K562 (cell line): Measurements from ENCODE around the gene APC. TPM values are rescaled to one million over a fixed set of nuclear protein-coding genes. Genes with fewer than 3 reads are reported as not detected.

Experiments
- ATAC-seq: fragments of 200-7000 bp; cut with Tn5 transposase; 3 replicates; pipeline ENCODE4 v1.9.1; 2020; ENCODE audit warnings: moderate library complexity
- BruUV-seq: library from RNA; stranded (reverse); fragments of 400-500 nt; replicated peaks from 2 replicates; lab custom pipeline; 2021; lab: Mats Ljungman, UMichigan
- CTCF ChIA-PET: fragments of 300-600 bp; formaldehyde crosslinking; extraction: SDS; loops from one replicate; lab custom pipeline; 2021; ENCODE audit warnings: low intra/inter-chr PET ratio; lab: Yijun Ruan, JAX
- POLR2A ChIA-PET: fragments of 300-600, 350-650 bp; sonication (Branson Sonifier 250); formaldehyde crosslinking; extraction: SDS; loops from one replicate; lab custom pipeline; 2021; ENCODE audit warnings: antibody characterized with exemption, inconsistent platforms; lab: Yijun Ruan, JAX
- DNase-seq, 4 experiments: peaks; one replicate each; pipeline versions ENCODE4 v3.0.0 to v3.0.0-alpha.2; 2011 to 2018; ENCODE audit warnings: low spot score in 3 of 4, mixed read lengths in 3 of 4; ENCODE audit errors: extremely low read depth in 1 of 4
- FAIRE-seq: peaks from 2 replicates; lab custom pipeline; 2011; peaks lifted over from hg19 to GRCh38; lab: Jason Lieb, UNC
- H2AFZ ChIP-seq: 2 replicates; pipeline ENCODE4 v1.6.0; 2011; ENCODE audit warnings: low read depth, low read length, control low read depth, inconsistent platforms
- H3K27ac ChIP-seq: fragments of 200-600 bp; 3 replicates; pipeline ENCODE4 v1.8.0; 2011; ENCODE audit warnings: low read depth, mild to moderate bottlenecking, control low read depth, inconsistent platforms, low read length, moderate library complexity, mixed read lengths; ENCODE audit errors: extremely low read depth
- H3K27me3 ChIP-seq, 2 experiments: fragments of 300-600 bp in 1 of 2; 2 replicates in 1 of 2; 3 replicates in 1 of 2; pipeline versions ENCODE4 v1.6.0 to v1.8.0; 2011; ENCODE audit warnings: inconsistent platforms in 2 of 2, low read length in 2 of 2, mild to moderate bottlenecking in 1 of 2, mixed read lengths in 1 of 2, moderate library complexity in 1 of 2; ENCODE audit not compliant: control insufficient read depth in 2 of 2, insufficient read depth in 2 of 2
- H3K36me3 ChIP-seq: fragments of 300-600 bp; 3 replicates; pipeline ENCODE4 v1.8.0; 2011; ENCODE audit warnings: mild to moderate bottlenecking, low read length, inconsistent platforms; ENCODE audit not compliant: control insufficient read depth, insufficient read depth
- H3K4me1 ChIP-seq, 2 experiments: fragments of 200-600 bp in 1 of 2; replicated peaks in 1 of 2; 2 replicates in 1 of 2; 3 replicates in 1 of 2; pipeline versions ENCODE4 v1.5.1 to v1.8.0; 2011; ENCODE audit warnings: inconsistent platforms in 2 of 2, low read length in 2 of 2, mild to moderate bottlenecking in 1 of 2, mixed read lengths in 1 of 2, moderate library complexity in 1 of 2; ENCODE audit not compliant: control insufficient read depth in 2 of 2, insufficient read depth in 2 of 2
- H3K4me2 ChIP-seq: 2 replicates; pipeline ENCODE4 v1.6.1; 2011; ENCODE audit warnings: low read length, control low read depth, inconsistent platforms, mixed read lengths; ENCODE audit not compliant: insufficient read depth
- H3K4me3 ChIP-seq: fragments of 200-600 bp; sonication (generic), shearing (Covaris generic); 2 replicates; pipeline ENCODE4 v1.5.1; 2016; ENCODE audit warnings: control low read depth, inconsistent platforms
- H3K79me2 ChIP-seq: fragments of 200-600 bp; 3 replicates; pipeline ENCODE4 v1.8.0; 2011; ENCODE audit warnings: low read length, inconsistent platforms; ENCODE audit not compliant: control insufficient read depth, insufficient read depth
- H3K9ac ChIP-seq, 2 experiments: 2 replicates each; pipeline versions ENCODE4 v1.6.0 to v1.6.1; 2011; ENCODE audit warnings: low read depth in 2 of 2, low read length in 2 of 2, control low read depth in 1 of 2, inconsistent platforms in 1 of 2, mild to moderate bottlenecking in 1 of 2, mixed read lengths in 1 of 2; ENCODE audit not compliant: insufficient read depth in 1 of 2
- H3K9me1 ChIP-seq: one replicate; pipeline ENCODE4 v1.6.0; 2011; ENCODE audit warnings: inconsistent platforms, mild to moderate bottlenecking, low read length, moderate library complexity; ENCODE audit not compliant: control insufficient read depth, insufficient read depth
- H3K9me3 ChIP-seq: replicated peaks from 2 replicates; pipeline ENCODE4 v1.5.1; 2011; ENCODE audit warnings: low read depth, low read length, inconsistent platforms; ENCODE audit not compliant: control insufficient read depth, insufficient read depth
- H4K20me1 ChIP-seq: replicated peaks from 2 replicates; pipeline ENCODE4 v1.6.1; 2011; ENCODE audit warnings: low read length, inconsistent platforms, mixed read lengths; ENCODE audit not compliant: control insufficient read depth, insufficient read depth
- ADNP ChIP-seq: fragments of 200-800 bp; sonication (Bioruptor generic); IDR thresholded peaks from 2 replicates; pipeline ENCODE4 v1.6.1; 2016; ENCODE audit warnings: missing genetic modification characterization, missing compliant biosample characterization
- FOXK1 ChIP-seq: sonication (generic); formaldehyde crosslinking; IDR thresholded peaks from 2 replicates; pipeline ENCODE4 v1.8.0; 2022; ENCODE audit warnings: missing genetic modification reagents, mild to moderate bottlenecking, borderline replicate concordance
- GATA2 ChIP-seq: sonication (generic); formaldehyde crosslinking; IDR thresholded peaks from 2 replicates; pipeline ENCODE4 v1.4.0; 2020; ENCODE audit warnings: mild to moderate bottlenecking, missing genetic modification reagents
- ILF3 ChIP-seq: fragments of 450-650 bp; IDR thresholded peaks from 2 replicates; pipeline ENCODE4 v1.6.1; 2018; ENCODE audit warnings: antibody characterized with exemption, mild to moderate bottlenecking, moderate library complexity, borderline replicate concordance
- MAFF ChIP-seq: IDR thresholded peaks from 2 replicates; pipeline ENCODE4 v1.6.1; 2012; ENCODE audit warnings: low read length, improper control_type of control experiment
- POLR2AphosphoS5 ChIP-seq: IDR thresholded peaks from 2 replicates; pipeline ENCODE4 v1.6.1; 2011; ENCODE audit warnings: mild to moderate bottlenecking, low read depth, low read length, moderate library complexity; ENCODE audit not compliant: control insufficient read depth, insufficient read depth
- SMC3 ChIP-seq: conservative IDR thresholded peaks from 2 replicates; pipeline ENCODE4 v1.6.1; 2011; ENCODE audit warnings: low read depth, low read length, improper control_type of control experiment; ENCODE audit not compliant: insufficient read depth
- SP2 ChIP-seq: IDR thresholded peaks from 2 replicates; pipeline ENCODE4 v1.6.1; 2011; ENCODE audit warnings: mild to moderate bottlenecking, low read depth, low read length, moderate library complexity; ENCODE audit not compliant: poor library complexity, severe bottlenecking; ENCODE audit errors: extremely low read depth
- ZNF140 ChIP-seq: fragments of 250-450 bp; sonication (Bioruptor Pico); IDR thresholded peaks from 2 replicates; pipeline ENCODE4 v1.8.0; 2021; ENCODE audit warnings: moderate library complexity, mild to moderate bottlenecking, inconsistent platforms
- ZNF232 ChIP-seq: sonication (generic); formaldehyde crosslinking; IDR thresholded peaks from 2 replicates; pipeline ENCODE4 v1.8.0; 2022; ENCODE audit warnings: mild to moderate bottlenecking, missing genetic modification reagents
- WGBS: fragments of 100-300 bp; shearing (Covaris generic); methylation state at CpG from one replicate; pipeline ENCODE4 v1.1.6; 2016; ENCODE audit warnings: low coverage, mixed read lengths; ENCODE audit not compliant: insufficient coverage; ENCODE audit errors: missing lambda C conversion rate; 5-methylcytosine and 5-hydroxymethylcytosine counted together
- in situ Hi-C: fragments of 300-500 bp; cut with MboI; formaldehyde crosslinking; loops from 4 replicates; pipeline ENCODE4 v1.15.0; 2018; ENCODE audit warnings: inconsistent platforms, mixed read lengths
- intact Hi-C: fragments of 100-400 bp; cut with micrococcal nuclease; formaldehyde crosslinking; loops from 2 replicates; pipeline ENCODE4 v1.14.2; 2022
- polyA plus RNA-seq, 8 experiments: library from polyadenylated mRNA; depleted of rRNA in 4 of 8; stranded (reverse) in 5 of 8; unstranded in 3 of 8; fragments of >200 nt; fragmentation: Nextera tagmentation in 2 of 8; fragmentation: Illumina TruSeq in 1 of 8; extraction: Ambion mirVana in 2 of 8; extraction: Trizol in 1 of 8; gene quantifications; 2 replicates each; pipeline versions ENCODE4 v1.2.1 to v1.2.3, GENCODE V29; 2011 to 2014; ENCODE audit warnings: inconsistent platforms in 1 of 8, missing spikeins in 1 of 8
- total RNA-seq, 7 experiments: library from RNA; depleted of rRNA in 6 of 7; stranded (reverse); fragments of >200 nt in 6 of 7; fragmentation: Illumina TruSeq in 2 of 7; extraction: Trizol in 2 of 7; gene quantifications; 2 replicates each; pipeline versions ENCODE4 v1.2.1 to v1.2.3, GENCODE V29; 2011 to 2021; ENCODE audit warnings: low replicate concordance in 1 of 7
- TF ChIP-seq, protein P1 (sequence below): sonication (generic); formaldehyde crosslinking; IDR thresholded peaks from 2 replicates; pipeline ENCODE4 v1.8.1; 2023; ENCODE audit warnings: mild to moderate bottlenecking, missing genetic modification reagents
- TF ChIP-seq, protein P2 (sequence below): fragments of 250-450 bp; sonication (Bioruptor Pico); IDR thresholded peaks from 2 replicates; pipeline ENCODE4 v1.5.0; 2021; ENCODE audit warnings: mild to moderate bottlenecking, borderline replicate concordance
- TF ChIP-seq, protein P3 (sequence below): sonication (generic); formaldehyde crosslinking; IDR thresholded peaks from 2 replicates; pipeline ENCODE4 v1.8.1; 2023; ENCODE audit warnings: mild to moderate bottlenecking, missing genetic modification reagents

Gene APC
- total and polyA plus RNA-seq, 9 of the 15 experiments (the other 6 are each of a cell fraction or from before 2014, with no cell fraction given) = 5.7 to 29.5 (median 15.4) TPM

DNA sequence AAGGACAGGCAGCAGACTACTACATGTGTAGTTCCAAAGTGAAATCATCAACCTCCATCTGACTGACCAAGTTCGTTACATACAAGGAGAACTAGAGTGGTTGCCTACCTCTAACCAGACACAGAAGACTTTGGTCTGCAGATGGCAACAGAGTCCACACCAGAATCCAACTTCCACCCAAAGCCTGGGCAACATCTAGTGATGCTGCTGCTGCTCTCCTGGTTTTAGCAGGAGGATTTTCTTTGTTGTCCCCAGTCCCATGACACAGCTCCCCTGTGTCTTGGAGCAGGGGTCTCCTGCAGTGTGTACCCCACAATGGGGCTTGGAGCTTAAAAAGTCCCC is 46.4 kb upstream of the APC start:
- Histone ChIP-seq H4K20me1 (no peaks in the 10 kb centered on the region), H3K9ac (no peak overlapping the region), H3K79me2 (no peaks in the 10 kb centered on the region), H3K4me3 (no peak overlapping the region), H3K27ac (no peak overlapping the region), H3K9me3 (no peaks in the 10 kb centered on the region), H3K4me2 (no peak overlapping the region), H3K27me3 (no peaks in the 10 kb centered on the region), H2AFZ (no peak overlapping the region), H3K36me3 (no peaks in the 10 kb centered on the region; the same call in 2 of the 3 replicates), H3K9me1 (no peaks in the 10 kb centered on the region), H3K4me1 (peaks cover 0 to 32% of the 10 kb centered on the region in 2 experiments; a peak in 3 of 5 replicates)
- in situ Hi-C loops = no loop called here
- no peak for TF ChIP-seq SMC3
- no peak for TF ChIP-seq MAFF
- TF ChIP-seq, protein P1, sequence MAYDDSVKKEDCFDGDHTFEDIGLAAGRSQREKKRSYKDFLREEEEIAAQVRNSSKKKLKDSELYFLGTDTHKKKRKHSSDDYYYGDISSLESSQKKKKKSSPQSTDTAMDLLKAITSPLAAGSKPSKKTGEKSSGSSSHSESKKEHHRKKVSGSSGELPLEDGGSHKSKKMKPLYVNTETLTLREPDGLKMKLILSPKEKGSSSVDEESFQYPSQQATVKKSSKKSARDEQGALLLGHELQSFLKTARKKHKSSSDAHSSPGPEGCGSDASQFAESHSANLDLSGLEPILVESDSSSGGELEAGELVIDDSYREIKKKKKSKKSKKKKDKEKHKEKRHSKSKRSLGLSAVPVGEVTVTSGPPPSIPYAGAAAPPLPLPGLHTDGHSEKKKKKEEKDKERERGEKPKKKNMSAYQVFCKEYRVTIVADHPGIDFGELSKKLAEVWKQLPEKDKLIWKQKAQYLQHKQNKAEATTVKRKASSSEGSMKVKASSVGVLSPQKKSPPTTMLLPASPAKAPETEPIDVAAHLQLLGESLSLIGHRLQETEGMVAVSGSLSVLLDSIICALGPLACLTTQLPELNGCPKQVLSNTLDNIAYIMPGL (CRISPR knock-in tag) = no peak
- no peak for TF ChIP-seq ZNF140 (CRISPR knock-in tag)
- TF ChIP-seq, protein P2, sequence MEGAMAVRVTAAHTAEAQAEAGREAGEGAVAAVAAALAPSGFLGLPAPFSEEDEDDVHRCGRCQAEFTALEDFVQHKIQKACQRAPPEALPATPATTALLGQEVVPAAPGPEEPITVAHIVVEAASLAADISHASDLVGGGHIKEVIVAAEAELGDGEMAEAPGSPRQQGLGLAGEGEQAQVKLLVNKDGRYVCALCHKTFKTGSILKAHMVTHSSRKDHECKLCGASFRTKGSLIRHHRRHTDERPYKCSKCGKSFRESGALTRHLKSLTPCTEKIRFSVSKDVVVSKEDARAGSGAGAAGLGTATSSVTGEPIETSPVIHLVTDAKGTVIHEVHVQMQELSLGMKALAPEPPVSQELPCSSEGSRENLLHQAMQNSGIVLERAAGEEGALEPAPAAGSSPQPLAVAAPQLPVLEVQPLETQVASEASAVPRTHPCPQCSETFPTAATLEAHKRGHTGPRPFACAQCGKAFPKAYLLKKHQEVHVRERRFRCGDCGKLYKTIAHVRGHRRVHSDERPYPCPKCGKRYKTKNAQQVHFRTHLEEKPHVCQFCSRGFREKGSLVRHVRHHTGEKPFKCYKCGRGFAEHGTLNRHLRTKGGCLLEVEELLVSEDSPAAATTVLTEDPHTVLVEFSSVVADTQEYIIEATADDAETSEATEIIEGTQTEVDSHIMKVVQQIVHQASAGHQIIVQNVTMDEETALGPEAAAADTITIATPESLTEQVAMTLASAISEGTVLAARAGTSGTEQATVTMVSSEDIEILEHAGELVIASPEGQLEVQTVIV = no peak
- TF ChIP-seq, protein P3, sequence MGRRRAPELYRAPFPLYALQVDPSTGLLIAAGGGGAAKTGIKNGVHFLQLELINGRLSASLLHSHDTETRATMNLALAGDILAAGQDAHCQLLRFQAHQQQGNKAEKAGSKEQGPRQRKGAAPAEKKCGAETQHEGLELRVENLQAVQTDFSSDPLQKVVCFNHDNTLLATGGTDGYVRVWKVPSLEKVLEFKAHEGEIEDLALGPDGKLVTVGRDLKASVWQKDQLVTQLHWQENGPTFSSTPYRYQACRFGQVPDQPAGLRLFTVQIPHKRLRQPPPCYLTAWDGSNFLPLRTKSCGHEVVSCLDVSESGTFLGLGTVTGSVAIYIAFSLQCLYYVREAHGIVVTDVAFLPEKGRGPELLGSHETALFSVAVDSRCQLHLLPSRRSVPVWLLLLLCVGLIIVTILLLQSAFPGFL (CRISPR knock-in tag) = no peak
- no peak for TF ChIP-seq POLR2AphosphoS5
- no peak for TF ChIP-seq ADNP (tag)
- TF ChIP-seq ZNF232 (CRISPR knock-in tag) = no peak
- no peak for TF ChIP-seq ILF3
- TF ChIP-seq FOXK1 (CRISPR knock-in tag) = no peak
- TF ChIP-seq SP2 = no peak
- no peak for TF ChIP-seq GATA2 (CRISPR knock-in tag)
- ATAC-seq (no peak), FAIRE-seq (no peak), DNase-seq (no peak)
- WGBS = 8% methylated on average over 1 of the region's 1 CpG
- ChIA-PET POLR2A (interaction anchor here (0.9 to 2.6 kb wide), 2 partner anchors 17 to 66 kb away, joined by 4 to 11 read pairs; no protein-coding TSS in a partner anchor), CTCF (interaction anchor here (3.8 kb wide), 1 partner anchor 66 kb away, joined by 20 read pairs; no protein-coding TSS in a partner anchor)
- intact Hi-C loops = loop anchor here (1.0 to 10.0 kb wide), 7 partner anchors 66 to 913 kb away; partner anchors contain the start of genes DCP2, REEP5 and SRP19
- BruUV-seq = no TSS peak
